Common myeloid progenitor, CD34-positive (primary cell): ENCODE measurements around the gene CRISPLD2.

Experiments used
- CTCF ChIA-PET: fragments of 350-600 bp; sonication (Branson Sonifier 250); formaldehyde crosslinking; loops from one replicate; lab custom pipeline; 2021; ENCODE audit warnings: antibody characterized with exemption; lab: Charles Lee
- POLR2A ChIA-PET: fragments of 350-600 bp; sonication (Branson Sonifier 250); formaldehyde crosslinking; loops from one replicate; lab custom pipeline; 2021; ENCODE audit warnings: antibody characterized with exemption; lab: Charles Lee
- DNase-seq, 3 donors: peaks; one replicate each; pipeline versions ENCODE4 v3.0.0 to v3.0.0-alpha.2; 2013
- H3K27ac ChIP-seq, 2 experiments: 1 replicate in 1 of 2; 2 replicates in 1 of 2; pipeline ENCODE4 v1.7.0; 2013; ENCODE audit warnings: inconsistent platforms in 2 of 2, low read length in 2 of 2, mild to moderate bottlenecking in 2 of 2, low read depth in 1 of 2, moderate library complexity in 1 of 2; ENCODE audit not compliant: severe bottlenecking in 2 of 2, insufficient read depth in 1 of 2, poor library complexity in 1 of 2
- H3K27me3 ChIP-seq, 5 experiments: replicated peaks in 2 of 5; 1 replicate in 3 of 5; 2 replicates in 2 of 5; pipeline versions ENCODE4 v1.6.1 to v1.7.0; 2013; ENCODE audit warnings: low read length in 4 of 5, mild to moderate bottlenecking in 2 of 5, moderate library complexity in 2 of 5, inconsistent platforms in 1 of 5; ENCODE audit not compliant: insufficient read depth in 5 of 5, control insufficient read depth in 4 of 5
- H3K36me3 ChIP-seq, 4 experiments: 1 replicate in 2 of 4; 2 replicates in 2 of 4; pipeline versions ENCODE4 v1.6.1 to v1.7.0; 2013; ENCODE audit warnings: low read length in 3 of 4, control low read depth in 1 of 4, mild to moderate bottlenecking in 1 of 4; ENCODE audit not compliant: control insufficient read depth in 4 of 4, insufficient read depth in 4 of 4
- H3K4me1 ChIP-seq, 4 experiments: 1 replicate in 3 of 4; 2 replicates in 1 of 4; pipeline versions ENCODE4 v1.6.1 to v1.7.1; 2013; ENCODE audit warnings: low read length in 3 of 4, mild to moderate bottlenecking in 3 of 4, control low read depth in 1 of 4, inconsistent platforms in 1 of 4, moderate library complexity in 1 of 4; ENCODE audit not compliant: control insufficient read depth in 4 of 4, insufficient read depth in 4 of 4; ENCODE audit errors: control extremely low read depth in 1 of 4
- H3K4me3 ChIP-seq, 7 experiments: 1 replicate in 4 of 7; 2 replicates in 3 of 7; pipeline versions ENCODE4 v1.5.1 to v1.7.0; 2013; ENCODE audit warnings: mild to moderate bottlenecking in 7 of 7, low read length in 6 of 7, moderate library complexity in 6 of 7, inconsistent platforms in 2 of 7, low read depth in 2 of 7, control low read depth in 1 of 7; ENCODE audit not compliant: insufficient read depth in 4 of 7, control insufficient read depth in 1 of 7; ENCODE audit errors: extremely low read depth in 1 of 7
- H3K9me3 ChIP-seq, 5 experiments: 1 replicate in 4 of 5; 2 replicates in 1 of 5; pipeline versions ENCODE4 v1.6.1 to v1.7.1; 2013; ENCODE audit warnings: low read length in 4 of 5, mild to moderate bottlenecking in 2 of 5, inconsistent platforms in 1 of 5, low read depth in 1 of 5, moderate library complexity in 1 of 5; ENCODE audit not compliant: control insufficient read depth in 4 of 5, insufficient read depth in 2 of 5; ENCODE audit errors: control extremely low read depth in 1 of 5
- WGBS: methylation state at CpG from one replicate; pipeline ENCODE4 v1.1.5; 2013; ENCODE audit not compliant: insufficient coverage; 5-methylcytosine and 5-hydroxymethylcytosine counted together

Gene CRISPLD2

DNA sequence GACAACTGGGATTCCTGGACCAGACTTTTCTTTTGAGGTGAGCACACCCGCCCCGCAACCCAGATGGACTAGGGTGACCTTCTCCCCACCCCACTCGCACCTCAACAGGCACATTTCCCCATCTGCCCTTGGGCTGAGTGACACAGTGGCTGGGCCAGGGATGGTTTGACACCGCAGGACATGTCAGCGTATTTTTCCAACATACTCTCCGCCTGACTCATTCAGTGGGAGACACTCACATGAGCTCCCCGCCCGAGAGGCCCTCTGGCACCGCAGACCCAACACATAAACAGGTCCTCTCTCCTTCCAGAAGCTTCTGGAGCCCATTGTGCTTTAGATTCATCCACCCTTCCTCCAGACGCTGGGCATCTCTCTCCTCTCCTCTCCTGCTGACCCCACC, 122.1 kb downstream of the CRISPLD2 start:
- 96% methylated on average over 10 of the region's 10 CpGs for WGBS
- ChIA-PET CTCF (interaction anchor here (1.1 to 2.8 kb wide), 4 partner anchors 10 to 23 kb away, joined by 4 to 9 read pairs (median 4); no protein-coding TSS in a partner anchor), POLR2A (no interaction called here)
- DNase-seq, result no peak
- Histone ChIP-seq H3K9me3 (no peaks in the 10 kb centered on the region), H3K4me1 (peaks cover 0 to 12% (median 2%) of the 10 kb centered on the region in 4 experiments), H3K36me3 (no peaks in the 10 kb centered on the region), H3K27ac (no peak overlapping the region), H3K4me3 (no peak overlapping the region), H3K27me3 (peaks cover 0 to 59% (median 18%) of the 10 kb centered on the region in 5 experiments)

GRCh38 chr16:84942786-84943185, 123.0 kb downstream of the CRISPLD2 start:
- CTCF ChIA-PET, result interaction anchor here (0.9 to 2.8 kb wide), 4 partner anchors 9 to 22 kb away, joined by 3 to 9 read pairs (median 4); no protein-coding TSS in a partner anchor
- POLR2A ChIA-PET, result no interaction called here
- peaks cover 0 to 54% (median 18%) of the 10 kb centered on the region in 5 experiments for H3K27me3 ChIP-seq

DNA sequence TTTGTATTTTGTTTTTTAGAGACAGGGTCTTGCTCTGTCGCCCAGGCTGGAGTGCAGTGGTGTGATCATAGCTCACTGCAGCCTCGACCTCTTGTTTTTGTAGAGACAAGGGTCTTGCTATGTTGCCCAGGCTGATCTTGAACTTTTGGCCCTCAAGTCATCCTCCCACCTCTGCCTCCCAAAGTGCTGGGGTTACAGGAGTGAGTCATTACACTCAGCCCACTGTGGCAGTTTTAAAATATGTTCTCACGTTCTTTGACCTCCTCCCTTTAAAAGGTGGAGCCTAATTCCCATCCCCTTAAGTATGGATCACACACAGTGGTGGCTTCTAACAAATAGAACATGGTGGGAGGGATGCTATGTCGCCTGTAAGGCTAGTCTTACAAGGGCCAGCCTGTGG, 123.8 kb downstream of the CRISPLD2 start:
- no peaks in the 10 kb centered on the region for H3K36me3 ChIP-seq
- H3K4me3 ChIP-seq, result no peak overlapping the region
- H3K4me1 ChIP-seq, result peaks cover 0 to 28% (median 17%) of the 10 kb centered on the region in 4 experiments
- H3K27ac ChIP-seq, result no peak overlapping the region
- no peaks in the 10 kb centered on the region for H3K9me3 ChIP-seq
- POLR2A ChIA-PET, result no interaction called here
- CTCF ChIA-PET, result interaction anchor here (2.8 to 4.1 kb wide), 2 partner anchors 9 to 18 kb away, joined by 9 to 19 read pairs; no protein-coding TSS in a partner anchor
- 89% methylated on average over 2 of the region's 4 CpGs for WGBS
- peaks cover 0 to 53% (median 18%) of the 10 kb centered on the region in 5 experiments for H3K27me3 ChIP-seq
- DNase-seq, result no peak

More at GRCh38 chr16:84942786-84943185, 123.0 kb downstream of the CRISPLD2 start:
- no peak for DNase-seq
- Histone ChIP-seq H3K36me3 (no peaks in the 10 kb centered on the region), H3K27ac (no peak overlapping the region), H3K4me1 (peaks cover 0 to 19% (median 10%) of the 10 kb centered on the region in 4 experiments), H3K9me3 (no peaks in the 10 kb centered on the region), H3K4me3 (no peak overlapping the region)
- WGBS, result 100% methylated on average over 1 of the region's 4 CpGs

GRCh38 chr16:84947022-84947421, 127.2 kb downstream of the CRISPLD2 start:
- ChIA-PET POLR2A (no interaction called here), CTCF (interaction anchor here (1.2 to 4.1 kb wide), 3 partner anchors 19 to 193 kb away, joined by 3 to 19 read pairs (median 18); no protein-coding TSS in a partner anchor)
- H3K27ac ChIP-seq, result no peak overlapping the region
- peaks cover 0 to 40% (median 26%) of the 10 kb centered on the region in 4 experiments for H3K4me1 ChIP-seq
- WGBS, result 0% methylated on average over 6 of the region's 9 CpGs
- no peaks in the 10 kb centered on the region for H3K36me3 ChIP-seq
- peak; percentile 81 to 93 (median 92) for DNase-seq
- H3K27me3 ChIP-seq, result peaks cover 0 to 44% (median 12%) of the 10 kb centered on the region in 5 experiments
- H3K4me3 ChIP-seq, result peak overlapping the region in 1 of 7 experiments; percentile 6
- no peaks in the 10 kb centered on the region for H3K9me3 ChIP-seq

DNA sequence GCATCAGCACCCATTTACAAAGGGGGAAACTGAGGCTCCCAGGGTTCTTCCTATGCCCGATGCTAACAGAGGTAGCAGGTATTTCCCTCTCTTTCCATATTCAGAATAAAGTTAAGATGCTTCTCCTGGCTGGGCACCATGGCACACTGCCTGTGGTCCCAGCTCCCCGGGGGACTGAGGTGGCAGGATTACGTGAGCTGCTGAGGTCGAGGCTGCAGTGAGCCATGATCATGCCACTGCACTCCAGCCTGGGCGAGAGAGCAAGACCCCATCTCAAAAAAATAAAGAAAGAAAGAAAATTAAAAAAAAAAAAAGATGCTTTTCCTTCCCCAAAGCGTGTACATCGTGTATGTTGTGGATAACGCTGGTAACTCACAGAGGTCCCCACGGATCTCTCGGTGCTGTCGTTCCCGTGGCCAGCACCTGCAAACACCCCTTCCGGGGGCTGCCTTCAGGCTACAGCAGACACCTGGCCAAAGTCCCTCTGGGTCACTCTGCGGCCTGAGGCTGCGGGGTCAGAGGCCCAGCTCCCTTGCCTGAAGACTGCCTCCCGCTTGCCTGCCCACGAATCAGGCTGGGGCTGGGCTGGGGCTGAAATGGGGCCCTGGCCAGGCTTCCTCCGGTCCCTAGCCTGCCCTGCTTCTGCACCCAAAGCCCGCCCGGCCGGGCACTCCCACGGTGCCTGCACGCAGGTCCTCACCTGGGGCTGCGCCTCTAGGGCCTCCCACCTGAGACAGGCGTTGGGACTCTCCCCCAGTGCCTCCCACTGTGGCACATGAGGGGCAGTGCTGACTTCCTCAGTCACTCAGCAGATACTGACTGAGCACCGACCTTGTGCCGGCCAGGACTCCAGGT, 128.4 kb downstream of the CRISPLD2 start:
- WGBS, result 48% methylated on average over 15 of the region's 27 CpGs
- peak in 1 of 3 donors; percentile 41 for DNase-seq
- ChIA-PET POLR2A (no interaction called here), CTCF (interaction anchor here (0.8 to 3.8 kb wide), 3 partner anchors 20 to 194 kb away, joined by 3 to 18 read pairs (median 3); no protein-coding TSS in a partner anchor)
- peaks cover 0 to 35% (median 11%) of the 10 kb centered on the region in 5 experiments for H3K27me3 ChIP-seq
- H3K9me3 ChIP-seq, result no peaks in the 10 kb centered on the region
- H3K4me1 ChIP-seq, result peaks cover 6 to 50% (median 36%) of the 10 kb centered on the region in 4 experiments
- H3K36me3 ChIP-seq, result no peaks in the 10 kb centered on the region
- H3K4me3 ChIP-seq, result peak overlapping the region in 1 of 7 experiments; percentile 33
- H3K27ac ChIP-seq, result no peak overlapping the region

- H3K4me1 ChIP-seq, result peaks cover 11 to 58% (median 42%) of the 10 kb centered on the region in 4 experiments
- ChIA-PET POLR2A (no interaction called here), CTCF (interaction anchor here (0.8 to 7.0 kb wide), 6 partner anchors 9 to 194 kb away, joined by 3 to 121 read pairs (median 24); no protein-coding TSS in a partner anchor)
These were observed 129.2 kb downstream of the CRISPLD2 start for GRCh38 chr16:84948851-84949610.

More at GRCh38 chr16:84948851-84949610, 129.2 kb downstream of the CRISPLD2 start:
- Histone ChIP-seq H3K27me3 (peaks cover 0 to 31% (median 6%) of the 10 kb centered on the region in 5 experiments), H3K9me3 (no peaks in the 10 kb centered on the region), H3K27ac (no peak overlapping the region), H3K4me3 (no peak overlapping the region), H3K36me3 (no peaks in the 10 kb centered on the region)
- peak in 2 of 3 donors; percentile 58 to 77 for DNase-seq
- WGBS, result 35% methylated on average over 6 of the region's 10 CpGs
